H1 (cell line): Measurements from ENCODE around the gene TRIM24. TPM values are rescaled to one million over a fixed set of nuclear protein-coding genes. Genes with fewer than 3 reads are reported as not detected.
A peak's percentile ranks its signal among the peaks of the same experiment; 100 is the strongest.

ENCODE experiments used
- CTCF ChIA-PET: fragments of 300-600 bp; sonication (Branson Sonifier 250); formaldehyde crosslinking; loops from one replicate; lab custom pipeline; 2021; ENCODE audit not compliant: partially characterized antibody; lab: Charles Lee
- POLR2A ChIA-PET: fragments of 300-600 bp; sonication (Branson Sonifier 250); formaldehyde crosslinking; loops from one replicate; lab custom pipeline; 2021; ENCODE audit warnings: inconsistent platforms; ENCODE audit not compliant: partially characterized antibody; lab: Charles Lee
- DNase-seq, 2 experiments: peaks; one replicate each; pipeline versions ENCODE4 v3.0.0 to v3.0.0-alpha.2; 2010 to 2022; ENCODE audit warnings: low spot score in 2 of 2, low read depth in 1 of 2, mixed read lengths in 1 of 2
- FAIRE-seq: peaks from 2 replicates; lab custom pipeline; 2011; peaks lifted over from hg19 to GRCh38; lab: Jason Lieb, UNC
- H2AFZ ChIP-seq: 2 replicates; pipeline ENCODE4 v1.8.1; 2012; ENCODE audit warnings: low read length, inconsistent platforms
- H2AK5ac ChIP-seq: 2 replicates; pipeline ENCODE4 v1.6.1; 2013; ENCODE audit warnings: low read depth, low read length
- H2BK120ac ChIP-seq: replicated peaks from 2 replicates; pipeline ENCODE3; 2013; ENCODE audit warnings: low read depth, low read length, inconsistent platforms
- H2BK12ac ChIP-seq: 2 replicates; pipeline ENCODE4 v1.6.1; 2013; ENCODE audit warnings: low read depth, low read length
- H2BK15ac ChIP-seq: 2 replicates; pipeline ENCODE4 v1.6.1; 2013; ENCODE audit warnings: low read length
- H2BK20ac ChIP-seq: 2 replicates; pipeline ENCODE4 v1.6.1; 2013; ENCODE audit warnings: low read length
- H2BK5ac ChIP-seq: 2 replicates; pipeline ENCODE4 v1.6.1; 2013; ENCODE audit warnings: low read depth, low read length
- H3K14ac ChIP-seq: 2 replicates; pipeline ENCODE4 v1.6.1; 2013; ENCODE audit warnings: inconsistent platforms; ENCODE audit not compliant: insufficient read length
- H3K18ac ChIP-seq: 2 replicates; pipeline ENCODE4 v1.6.1; 2013; ENCODE audit warnings: low read length; ENCODE audit errors: extremely low read depth
- H3K23ac ChIP-seq: 2 replicates; pipeline ENCODE4 v1.6.1; 2013; ENCODE audit warnings: inconsistent platforms; ENCODE audit not compliant: insufficient read length
- H3K23me2 ChIP-seq: 2 replicates; pipeline ENCODE4 v1.6.1; 2013; ENCODE audit warnings: low read depth, low read length
- H3K27ac ChIP-seq: 2 replicates; pipeline ENCODE4 v1.6.1; 2011; ENCODE audit warnings: low read depth, low read length, inconsistent platforms
- H3K27me3 ChIP-seq, 4 experiments: replicated peaks in 1 of 4; 1 replicate in 1 of 4; 2 replicates in 3 of 4; pipeline versions ENCODE4 v1.6.1 to v1.8.1; 2011 to 2013; ENCODE audit warnings: low read length in 3 of 4, mild to moderate bottlenecking in 3 of 4, inconsistent platforms in 2 of 4, mixed read lengths in 2 of 4, moderate library complexity in 1 of 4; ENCODE audit not compliant: control insufficient read depth in 3 of 4, insufficient read depth in 3 of 4; ENCODE audit errors: extremely low read depth in 1 of 4
- H3K36me3 ChIP-seq, 4 experiments: 2 replicates each; pipeline versions ENCODE4 v1.6.1 to v1.8.1; 2011 to 2013; ENCODE audit warnings: mild to moderate bottlenecking in 4 of 4, low read length in 3 of 4, moderate library complexity in 2 of 4, control low read depth in 1 of 4, inconsistent platforms in 1 of 4; ENCODE audit not compliant: insufficient read depth in 4 of 4, control insufficient read depth in 2 of 4
- H3K4ac ChIP-seq: replicated peaks from 2 replicates; pipeline ENCODE3; 2013; ENCODE audit warnings: low read length, low read depth, mixed read lengths, inconsistent platforms; ENCODE audit not compliant: insufficient read length
- H3K4me1 ChIP-seq, 4 experiments: replicated peaks in 1 of 4; 1 replicate in 1 of 4; 2 replicates in 3 of 4; pipeline versions ENCODE4 v1.6.1 to v1.8.1; 2011 to 2013; ENCODE audit warnings: low read length in 3 of 4, inconsistent platforms in 2 of 4, mixed read lengths in 1 of 4; ENCODE audit not compliant: insufficient read depth in 4 of 4, control insufficient read depth in 3 of 4
- H3K4me2 ChIP-seq, 2 experiments: 2 replicates each; pipeline versions ENCODE4 v1.6.1 to v1.8.1; 2011 to 2013; ENCODE audit warnings: low read depth in 2 of 2, low read length in 2 of 2, control low read depth in 1 of 2, inconsistent platforms in 1 of 2, mild to moderate bottlenecking in 1 of 2; ENCODE audit not compliant: insufficient read depth in 1 of 2
- H3K4me3 ChIP-seq, 4 experiments: fragments of 200-600, 300-600 bp in 1 of 4; sonication (generic), shearing (Covaris generic), sonication (Bioruptor Twin) in 1 of 4; 2 replicates each; pipeline versions ENCODE4 v1.5.1 to v1.8.1; 2011 to 2016; ENCODE audit warnings: low read length in 4 of 4, low read depth in 3 of 4, control low read depth in 2 of 4, inconsistent platforms in 2 of 4, mild to moderate bottlenecking in 2 of 4, mixed read lengths in 1 of 4, moderate library complexity in 1 of 4; ENCODE audit not compliant: insufficient read depth in 2 of 4; ENCODE audit errors: extremely low read depth in 1 of 4
- H3K56ac ChIP-seq: replicated peaks from 2 replicates; pipeline ENCODE3; 2013; ENCODE audit warnings: low read depth, mild to moderate bottlenecking, mixed read lengths, low read length, inconsistent platforms; ENCODE audit not compliant: insufficient read length
- H3K79me1 ChIP-seq: 2 replicates; pipeline ENCODE4 v1.6.1; 2013; ENCODE audit warnings: low read depth, low read length, control low read depth
- H3K79me2 ChIP-seq, 2 experiments: 2 replicates each; pipeline versions ENCODE4 v1.6.1 to v1.8.1; 2012 to 2013; ENCODE audit warnings: low read length in 2 of 2, mild to moderate bottlenecking in 2 of 2, inconsistent platforms in 1 of 2; ENCODE audit not compliant: insufficient read depth in 2 of 2, control insufficient read depth in 1 of 2
- H3K9ac ChIP-seq, 4 experiments: replicated peaks in 1 of 4; 1 replicate in 1 of 4; 2 replicates in 3 of 4; pipeline versions ENCODE4 v1.6.1 to v1.8.1; 2011 to 2013; ENCODE audit warnings: low read depth in 3 of 4, low read length in 3 of 4, control low read depth in 2 of 4, mild to moderate bottlenecking in 2 of 4, moderate library complexity in 2 of 4, inconsistent platforms in 1 of 4; ENCODE audit errors: extremely low read depth in 1 of 4
- H3K9me3 ChIP-seq, 2 experiments: 2 replicates each; pipeline versions ENCODE4 v1.6.1 to v1.8.1; 2012 to 2013; ENCODE audit warnings: mild to moderate bottlenecking in 2 of 2, moderate library complexity in 2 of 2, control low read depth in 1 of 2, inconsistent platforms in 1 of 2, low read depth in 1 of 2, low read length in 1 of 2, mixed read lengths in 1 of 2; ENCODE audit not compliant: insufficient read depth in 2 of 2
- H4K20me1 ChIP-seq, 2 experiments: replicated peaks in 1 of 2; 2 replicates each; pipeline versions ENCODE3 to v1.8.1; 2011 to 2013; ENCODE audit warnings: inconsistent platforms in 2 of 2, low read length in 2 of 2, mild to moderate bottlenecking in 1 of 2; ENCODE audit not compliant: insufficient read depth in 2 of 2, control insufficient read depth in 1 of 2
- H4K5ac ChIP-seq: 2 replicates; pipeline ENCODE4 v1.6.1; 2013; ENCODE audit warnings: low read length, low read depth, mixed read lengths, inconsistent platforms; ENCODE audit not compliant: insufficient read length
- H4K8ac ChIP-seq: 2 replicates; pipeline ENCODE4 v1.8.0; 2013; ENCODE audit warnings: mild to moderate bottlenecking, moderate library complexity, low read length, inconsistent platforms; ENCODE audit not compliant: insufficient read depth; ENCODE audit errors: extremely low read depth
- H4K91ac ChIP-seq: replicated peaks from 2 replicates; pipeline ENCODE3; 2013; ENCODE audit warnings: low read length, mixed read lengths, inconsistent platforms; ENCODE audit not compliant: insufficient read length
- ATF3 ChIP-seq: IDR thresholded peaks from 2 replicates; pipeline ENCODE4 v1.6.1; 2011; ENCODE audit warnings: low read depth, mild to moderate bottlenecking, low read length; ENCODE audit not compliant: insufficient read depth
- CHD1 ChIP-seq: IDR thresholded peaks from 2 replicates; pipeline ENCODE4 v1.6.1; 2012; ENCODE audit warnings: low read depth, low read length, improper control_type of control experiment
- KDM5A ChIP-seq: fragments of 200-600 bp; IDR thresholded peaks from 2 replicates; pipeline ENCODE4 v1.7.1; 2012; ENCODE audit warnings: mild to moderate bottlenecking, low read length, inconsistent platforms, mixed read lengths
- MAX ChIP-seq: IDR thresholded peaks from 2 replicates; pipeline ENCODE4 v1.6.1; 2012; ENCODE audit warnings: inconsistent platforms
- POLR2AphosphoS5 ChIP-seq: IDR thresholded peaks from 2 replicates; pipeline ENCODE4 v1.6.1; 2011; ENCODE audit warnings: low read depth, low read length
- SP2 ChIP-seq: IDR thresholded peaks from 2 replicates; pipeline ENCODE4 v1.6.1; 2012; ENCODE audit warnings: mild to moderate bottlenecking, low read length, inconsistent platforms
- WGBS, 2 experiments: shearing (Covaris generic) in 1 of 2; methylation state at CpG; one replicate each; pipeline versions ENCODE4 v1.1.6 to v1.1.7; 2013 to 2015; ENCODE audit warnings: low lambda C conversion rate in 2 of 2, mixed read lengths in 2 of 2, inconsistent platforms in 1 of 2, low coverage in 1 of 2, missing lambda C conversion rate in 1 of 2; ENCODE audit not compliant: insufficient replicate concordance in 2 of 2, insufficient coverage in 1 of 2, insufficient read length in 1 of 2; ENCODE audit errors: extremely low coverage in 1 of 2, missing lambda C conversion rate in 1 of 2; 5-methylcytosine and 5-hydroxymethylcytosine counted together
- polyA plus RNA-seq, 7 experiments: library from polyadenylated mRNA; depleted of rRNA in 3 of 7; stranded (reverse) in 5 of 7; unstranded in 2 of 7; fragments of >200 nt in 5 of 7; fragments of 200-250 nt in 2 of 7; gene quantifications; 1 replicate in 5 of 7; 2 replicates in 1 of 7; 4 replicates in 1 of 7; pipeline versions ENCODE4 v1.2.1 to v1.2.3, GENCODE V29; 2011 to 2013; ENCODE audit warnings: missing spikeins in 2 of 7, mixed read lengths in 2 of 7
- total RNA-seq: library from RNA; stranded (reverse); fragmentation: NEBNext Ultra II Directional; extraction: Animal tissue kit (Norgen Biotek cat#: 25700); gene quantifications from 2 replicates; pipeline ENCODE4 v1.2.1, GENCODE V29; 2021

The TRIM24 gene
- total and polyA plus RNA-seq, 2 of the 8 experiments (the other 6 are each of a cell fraction or from before 2014, with no cell fraction given): 67.6 to 149 TPM

- no peak for FAIRE-seq
- 84% methylated on average over 1 of the region's 1 CpG; no CpG with 5 or more reads in 1 of the 2 experiments for WGBS, 2 experiments
- no peak overlapping the region for H2BK12ac ChIP-seq
- H4K91ac ChIP-seq: no peak overlapping the region
- H3K18ac ChIP-seq: no peak overlapping the region
- no peaks in the 10 kb centered on the region; the same call in 1 of the 2 replicates for H3K79me1 ChIP-seq
- no peak overlapping the region for H3K9ac ChIP-seq
- no peak overlapping the region for H3K27ac ChIP-seq
- H3K56ac ChIP-seq: no peak overlapping the region
- H3K36me3 ChIP-seq: peaks cover 8 to 95% (median 59%) of the 10 kb centered on the region in 4 experiments
- no peaks in the 10 kb centered on the region for H3K23me2 ChIP-seq
- H3K14ac ChIP-seq: no peak overlapping the region
- no peak overlapping the region for H2BK15ac ChIP-seq
- no peak overlapping the region for H2AFZ ChIP-seq
- no peak overlapping the region for H3K4me3 ChIP-seq
- no peak for DNase-seq
- peaks cover 17 to 96% of the 10 kb centered on the region in 2 experiments; a peak in 3 of 4 replicates for H3K79me2 ChIP-seq
- no peak overlapping the region for H2BK5ac ChIP-seq
- POLR2A ChIA-PET: interaction anchor here (1.6 kb wide), 1 partner anchor 10 kb away, joined by 5 read pairs; no protein-coding TSS in a partner anchor
- no peaks in the 10 kb centered on the region for H3K4me1 ChIP-seq
- H3K23ac ChIP-seq: no peak overlapping the region
- H3K4me2 ChIP-seq: no peak overlapping the region
- no peak overlapping the region for H2AK5ac ChIP-seq
- H3K9me3 ChIP-seq: peaks cover 0 to 3% of the 10 kb centered on the region in 2 experiments; a peak in 2 of 4 replicates
- H4K8ac ChIP-seq: no peak overlapping the region
- no peaks in the 10 kb centered on the region for H3K27me3 ChIP-seq
- no peak overlapping the region for H4K5ac ChIP-seq
- H2BK20ac ChIP-seq: no peak overlapping the region
- H2BK120ac ChIP-seq: no peak overlapping the region
- CTCF ChIA-PET: no interaction called here
- peaks cover 2 to 4% of the 10 kb centered on the region in 2 experiments for H4K20me1 ChIP-seq
- H3K4ac ChIP-seq: no peak overlapping the region
- TF ChIP-seq POLR2AphosphoS5 (peak; percentile 35; the same call in 1 of the 2 replicates), SP2 (no peak), MAX (no peak), KDM5A (no peak), CHD1 (no peak), ATF3 (no peak)
These were observed 54.0 kb downstream of the TRIM24 start for GRCh38 chr7:138514044-138514443.
